Skeletal muscle tissue (tissue), 4 donors: ENCODE data around the gene RALY. TPM values are rescaled to one million over a fixed set of nuclear protein-coding genes. Genes with fewer than 3 reads are reported as not detected.
A peak's percentile ranks its signal among the peaks of the same experiment; 100 is the strongest.

Experiments
- H3K27ac ChIP-seq: one replicate; pipeline ENCODE4 v1.7.0; 2013; ENCODE audit warnings: mild to moderate bottlenecking, low read depth, low read length, inconsistent platforms
- H3K27me3 ChIP-seq, 3 donors: one replicate each; pipeline ENCODE4 v1.7.0; 2013; ENCODE audit warnings: low read length in 3 of 3; ENCODE audit not compliant: control insufficient read depth in 3 of 3, insufficient read depth in 3 of 3
- H3K36me3 ChIP-seq, 3 donors: one replicate each; pipeline ENCODE4 v1.7.0; 2013; ENCODE audit warnings: low read length in 3 of 3; ENCODE audit not compliant: control insufficient read depth in 3 of 3, insufficient read depth in 3 of 3
- H3K4me1 ChIP-seq, 3 donors: one replicate each; pipeline ENCODE4 v1.7.0; 2013; ENCODE audit warnings: low read length in 3 of 3, mild to moderate bottlenecking in 3 of 3; ENCODE audit not compliant: control insufficient read depth in 3 of 3, insufficient read depth in 3 of 3
- H3K4me3 ChIP-seq, 3 donors: one replicate each; pipeline ENCODE4 v1.7.0; 2013; ENCODE audit warnings: low read length in 3 of 3
- H3K9ac ChIP-seq, 3 donors: one replicate each; pipeline ENCODE4 v1.7.0; 2013; ENCODE audit warnings: low read length in 3 of 3, mild to moderate bottlenecking in 3 of 3, moderate library complexity in 2 of 3, low read depth in 1 of 3
- H3K9me3 ChIP-seq, 3 donors: one replicate each; pipeline ENCODE4 v1.7.0; 2013; ENCODE audit warnings: low read length in 3 of 3; ENCODE audit not compliant: control insufficient read depth in 3 of 3
- total RNA-seq: library from RNA; depleted of rRNA; stranded (reverse); fragments of >200 nt; gene quantifications from one replicate; pipeline ENCODE4 v1.2.3, GENCODE V29; 2014
- donor health status: Osteomylitis.

The RALY gene
- total RNA-seq, 1 donor from 2014 or later, result 52.2 TPM

DNA sequence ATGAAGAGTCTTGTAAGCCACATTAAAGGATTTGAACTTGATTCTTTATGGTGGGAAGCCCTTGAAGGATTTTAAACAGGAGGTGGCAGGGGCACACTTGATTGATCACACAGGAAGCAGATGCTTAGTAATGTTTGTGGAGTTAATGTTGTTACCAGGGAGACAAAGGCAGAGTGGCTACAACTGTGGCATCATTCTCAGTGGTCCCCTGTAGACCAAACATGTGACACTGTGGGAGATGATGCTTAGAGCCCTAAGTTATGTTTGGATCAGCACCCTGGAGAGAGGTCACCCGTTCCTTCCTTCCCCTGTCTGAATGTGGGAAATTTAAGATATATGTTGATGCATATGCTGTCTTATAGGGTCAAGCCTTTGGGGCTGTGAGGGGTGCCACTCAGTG, 65.1 kb downstream of the RALY start:
- Histone ChIP-seq H3K27me3 (no peaks in the 10 kb centered on the region), H3K27ac (no peak overlapping the region), H3K4me3 (no peak overlapping the region), H3K9ac (no peak overlapping the region), H3K9me3 (no peaks in the 10 kb centered on the region), H3K36me3 (no peaks in the 10 kb centered on the region), H3K4me1 (peaks cover 2 to 7% (median 3%) of the 10 kb centered on the region in 3 donors)

DNA sequence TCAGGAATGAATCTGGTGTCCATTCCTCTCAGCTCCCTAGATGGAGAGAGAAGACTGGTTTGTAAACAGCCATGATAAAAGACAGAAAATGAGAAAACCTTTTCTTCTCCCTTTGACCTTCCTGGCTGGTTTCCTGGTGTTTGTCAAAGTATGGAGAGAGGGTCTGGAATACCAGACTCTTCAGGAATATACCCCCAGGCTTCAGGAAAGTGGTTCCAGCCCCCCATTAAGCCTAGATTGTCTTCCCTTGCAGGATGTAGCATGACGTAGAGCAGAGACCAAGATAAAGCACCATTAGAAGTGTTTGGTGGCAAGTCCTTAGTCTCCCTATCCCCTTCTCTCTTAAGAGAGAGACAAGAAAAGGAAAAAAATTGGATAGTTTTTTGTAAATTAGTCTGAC, 67.3 kb downstream of the RALY start:
- H3K9me3 ChIP-seq, result no peaks in the 10 kb centered on the region
- H3K27ac ChIP-seq, result no peak overlapping the region
- H3K4me3 ChIP-seq, result no peak overlapping the region
- H3K36me3 ChIP-seq, result no peaks in the 10 kb centered on the region
- peaks cover 7 to 16% (median 9%) of the 10 kb centered on the region in 3 donors for H3K4me1 ChIP-seq
- no peaks in the 10 kb centered on the region for H3K27me3 ChIP-seq
- H3K9ac ChIP-seq, result no peak overlapping the region

DNA sequence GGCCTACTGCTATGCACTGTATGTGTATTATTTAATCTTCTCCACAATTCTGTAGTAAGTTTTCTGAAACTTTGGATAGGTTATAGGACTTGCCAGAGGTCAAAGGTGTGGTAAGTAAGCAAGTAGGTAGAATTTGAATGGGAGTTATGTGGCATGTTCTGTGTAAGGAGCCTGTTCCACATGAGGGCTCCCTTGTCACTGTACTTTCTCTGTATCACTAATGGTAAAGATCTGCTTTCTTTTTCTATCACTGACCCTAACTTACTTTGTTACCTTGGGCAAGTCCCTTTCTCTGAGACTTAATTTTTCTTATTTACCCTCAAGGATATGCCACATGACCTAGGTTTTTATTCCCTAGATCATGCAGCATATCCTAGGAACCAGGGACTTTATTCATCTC, 68.0 kb downstream of the RALY start:
- peaks cover 7 to 16% (median 9%) of the 10 kb centered on the region in 3 donors for H3K4me1 ChIP-seq

DNA sequence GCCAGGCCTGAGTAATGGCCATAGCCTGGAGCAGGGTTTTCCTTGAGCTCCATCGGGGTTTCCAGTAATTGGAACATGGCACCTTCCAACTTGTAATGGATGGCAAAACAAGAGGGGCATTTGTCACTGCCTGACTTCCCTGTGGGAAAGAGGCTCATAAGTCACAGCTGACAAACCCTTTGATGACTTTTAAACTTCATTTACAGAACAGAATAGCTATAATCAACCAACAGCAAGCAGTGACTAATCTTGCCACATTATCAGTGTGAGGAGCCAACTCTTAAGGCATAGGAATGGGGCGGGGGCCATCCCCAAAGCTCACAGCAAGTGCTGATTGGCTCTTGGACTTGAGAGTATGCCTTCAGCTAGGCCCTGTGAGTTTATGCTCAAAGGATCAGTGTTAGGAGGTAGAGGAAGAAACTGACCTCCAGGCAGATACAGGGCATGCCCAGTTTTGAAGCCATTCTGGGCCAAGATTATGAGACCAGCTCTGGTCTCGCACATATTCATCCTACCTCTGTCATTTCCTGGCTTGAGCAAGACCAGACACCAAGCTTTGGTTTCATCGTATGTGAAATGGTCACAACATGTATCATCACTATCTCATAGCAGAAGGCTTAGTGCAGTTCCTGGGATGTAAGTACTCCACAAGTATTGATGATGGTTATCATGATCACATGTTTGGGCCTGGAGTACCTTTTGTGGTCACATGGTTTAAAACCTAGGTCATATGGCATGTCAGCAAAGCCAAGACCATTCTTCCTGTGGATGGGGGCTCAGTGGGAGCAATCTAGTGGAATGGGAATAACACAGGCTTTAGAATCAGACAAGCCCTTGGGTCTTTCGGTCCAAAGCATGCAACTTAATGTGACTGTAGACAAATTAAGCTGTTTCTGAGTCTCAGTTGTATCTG, 69.1 kb downstream of the RALY start:
- no peak overlapping the region for H3K27ac ChIP-seq
- no peaks in the 10 kb centered on the region for H3K27me3 ChIP-seq
- H3K9me3 ChIP-seq, result no peaks in the 10 kb centered on the region
- H3K4me1 ChIP-seq, result peaks cover 7 to 16% (median 9%) of the 10 kb centered on the region in 3 donors
- H3K4me3 ChIP-seq, result no peak overlapping the region
- H3K36me3 ChIP-seq, result no peaks in the 10 kb centered on the region
- peak overlapping the region in 1 of 3 donors; percentile 53 for H3K9ac ChIP-seq

More for the DNA sequence above, 68.0 kb downstream of the RALY start:
- no peak overlapping the region for H3K27ac ChIP-seq
- H3K4me3 ChIP-seq, result no peak overlapping the region
- H3K9me3 ChIP-seq, result no peaks in the 10 kb centered on the region
- H3K9ac ChIP-seq, result no peak overlapping the region
- H3K36me3 ChIP-seq, result no peaks in the 10 kb centered on the region
- no peaks in the 10 kb centered on the region for H3K27me3 ChIP-seq

DNA sequence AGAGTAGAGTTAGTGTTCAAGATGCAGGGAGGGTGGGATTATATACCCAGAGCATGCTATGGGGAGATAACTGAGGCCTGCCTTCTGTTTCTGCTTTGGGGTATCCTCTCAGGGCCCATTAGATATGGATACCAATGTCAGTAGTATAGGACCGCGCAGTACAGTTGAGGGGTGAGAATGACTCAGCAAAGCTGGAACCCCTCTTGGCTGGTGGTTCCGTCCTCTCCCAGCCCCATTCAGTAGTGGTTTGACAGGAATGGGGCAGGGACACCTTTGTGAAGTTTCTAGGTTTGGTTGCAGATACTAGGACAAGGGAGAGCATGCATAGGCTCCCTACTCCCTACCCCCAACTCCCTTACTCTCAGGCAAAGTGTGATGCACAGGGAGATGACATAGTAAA, 70.6 kb downstream of the RALY start:
- Histone ChIP-seq H3K27me3 (no peaks in the 10 kb centered on the region), H3K36me3 (no peaks in the 10 kb centered on the region), H3K9ac (no peak overlapping the region), H3K4me1 (peaks cover 10 to 22% (median 16%) of the 10 kb centered on the region in 3 donors), H3K9me3 (no peaks in the 10 kb centered on the region), H3K27ac (no peak overlapping the region), H3K4me3 (no peak overlapping the region)

DNA sequence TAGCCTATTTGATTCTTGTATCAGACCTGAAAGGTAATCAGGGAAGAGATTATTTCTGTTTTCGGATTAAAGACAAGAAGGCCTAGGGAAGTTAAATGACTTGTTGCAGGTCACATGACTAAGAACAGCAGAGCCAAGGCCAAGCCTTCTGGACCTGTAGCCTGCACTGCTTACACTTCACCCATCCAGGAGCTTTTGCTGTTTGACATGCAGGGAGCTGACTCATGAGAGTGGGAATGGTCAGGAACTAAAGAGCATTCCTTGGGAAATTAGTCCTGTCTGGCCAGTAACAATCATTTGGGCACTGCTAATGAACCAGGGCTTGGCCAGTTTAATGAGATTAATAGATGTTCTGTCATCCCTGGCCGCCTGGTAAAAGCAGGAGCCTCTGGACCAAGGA, 71.5 kb downstream of the RALY start:
- H3K36me3 ChIP-seq, result no peaks in the 10 kb centered on the region
- H3K9ac ChIP-seq, result no peak overlapping the region
- no peak overlapping the region for H3K4me3 ChIP-seq
- peaks cover 15 to 26% (median 21%) of the 10 kb centered on the region in 3 donors for H3K4me1 ChIP-seq
- H3K27me3 ChIP-seq, result no peaks in the 10 kb centered on the region
- H3K9me3 ChIP-seq, result no peaks in the 10 kb centered on the region
- H3K27ac ChIP-seq, result no peak overlapping the region

DNA sequence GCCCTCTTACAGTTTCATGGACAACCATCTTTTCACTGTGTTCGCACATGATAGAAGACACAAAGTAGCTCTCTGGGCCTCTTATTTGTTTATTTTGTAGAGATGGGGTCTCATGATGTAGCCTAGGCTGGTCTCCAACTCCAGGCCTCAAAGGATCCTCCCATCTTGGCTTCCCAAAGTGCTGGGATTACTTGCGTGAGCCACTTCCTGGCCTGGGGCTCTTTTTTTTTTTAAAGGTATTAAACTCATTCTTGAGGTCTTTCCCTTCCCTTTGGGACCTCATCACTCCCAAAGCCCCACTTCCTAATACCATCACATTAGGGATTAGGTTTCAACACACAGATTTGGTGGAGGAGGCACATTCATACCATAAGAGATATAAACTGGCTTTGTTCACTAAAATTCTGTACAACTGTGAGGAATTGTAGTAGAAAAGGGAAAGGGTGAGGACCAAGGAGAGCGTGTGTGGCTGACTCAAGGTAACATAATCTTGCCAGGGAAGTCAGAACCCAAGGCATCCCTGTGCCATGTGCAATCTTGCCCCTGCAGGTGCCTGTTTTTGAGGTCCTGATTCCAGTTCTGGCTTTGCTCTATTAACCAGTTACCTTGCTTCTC, 72.9 kb downstream of the RALY start:
- Histone ChIP-seq H3K4me1 (peaks cover 15 to 26% (median 21%) of the 10 kb centered on the region in 3 donors), H3K27ac (no peak overlapping the region), H3K4me3 (no peak overlapping the region), H3K9me3 (no peaks in the 10 kb centered on the region), H3K9ac (no peak overlapping the region), H3K27me3 (no peaks in the 10 kb centered on the region), H3K36me3 (no peaks in the 10 kb centered on the region)

DNA sequence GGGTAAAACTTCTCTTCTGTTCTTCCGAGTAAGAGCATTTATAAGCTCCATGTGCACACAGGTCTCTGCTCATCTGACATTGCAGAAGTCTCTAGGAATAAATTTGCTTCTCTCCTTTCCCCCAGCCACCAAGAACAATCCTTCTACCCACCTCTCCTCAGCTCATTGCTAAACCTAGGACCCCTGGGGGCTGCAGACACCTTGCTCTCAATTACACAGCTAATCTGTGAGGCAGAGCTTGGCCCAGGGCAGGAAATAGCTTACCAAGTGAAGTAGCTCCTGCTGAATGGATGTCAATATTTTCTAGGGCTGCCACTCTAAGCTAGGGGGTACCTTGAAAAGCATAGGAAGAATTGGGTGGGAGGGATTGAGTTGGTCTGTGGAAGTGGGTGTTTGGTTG, 74.3 kb downstream of the RALY start:
- no peak overlapping the region for H3K4me3 ChIP-seq
- no peak overlapping the region for H3K9ac ChIP-seq
- H3K27ac ChIP-seq, result no peak overlapping the region
- H3K9me3 ChIP-seq, result no peaks in the 10 kb centered on the region
- peaks cover 0 to 4% (median 0%) of the 10 kb centered on the region in 3 donors for H3K36me3 ChIP-seq
- H3K4me1 ChIP-seq, result peaks cover 15 to 26% (median 21%) of the 10 kb centered on the region in 3 donors
- H3K27me3 ChIP-seq, result no peaks in the 10 kb centered on the region

DNA sequence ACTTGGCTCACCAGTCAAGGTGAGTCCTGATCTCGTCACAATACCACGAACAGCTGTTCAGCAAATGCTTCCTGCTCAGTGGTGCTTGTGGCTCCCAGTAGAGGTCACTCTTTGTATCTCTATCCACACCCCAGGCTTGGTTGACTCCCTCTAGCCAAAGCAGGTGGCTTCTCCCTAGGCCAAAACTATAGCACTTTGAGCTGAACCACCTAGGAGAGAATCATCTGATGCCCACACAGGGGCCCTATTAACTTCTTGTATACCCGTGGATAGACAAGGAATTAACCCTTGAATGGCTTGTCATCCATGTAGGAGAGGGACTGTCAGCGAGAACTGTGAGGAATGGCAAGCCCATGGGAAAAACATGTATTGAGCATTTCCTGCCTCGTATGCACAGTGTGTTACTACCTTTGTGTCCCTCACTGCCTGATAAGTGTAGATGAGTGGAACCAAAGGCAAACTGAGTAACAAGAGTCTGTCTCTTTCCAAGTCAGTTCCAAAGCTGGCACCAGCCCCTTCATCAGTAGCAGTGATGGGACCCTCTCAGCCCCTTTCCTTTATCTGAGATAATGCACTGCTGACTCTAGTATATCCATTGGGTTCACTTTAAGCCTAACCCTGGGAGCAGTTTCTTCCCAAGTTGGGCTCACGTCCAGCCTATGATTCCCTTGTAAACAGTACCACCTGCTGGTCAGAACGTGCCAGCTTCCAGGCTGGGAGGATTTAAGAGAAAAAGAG, 75.8 kb downstream of the RALY start:
- Histone ChIP-seq H3K4me1 (peaks cover 23 to 36% (median 24%) of the 10 kb centered on the region in 3 donors), H3K9ac (no peak overlapping the region), H3K27ac (peak overlapping the region; percentile 38), H3K36me3 (peaks cover 4 to 8% (median 6%) of the 10 kb centered on the region in 3 donors), H3K27me3 (no peaks in the 10 kb centered on the region), H3K4me3 (no peak overlapping the region), H3K9me3 (no peaks in the 10 kb centered on the region)
